Measurements from ENCODE around the gene DET1.

The DET1 gene

DNA sequence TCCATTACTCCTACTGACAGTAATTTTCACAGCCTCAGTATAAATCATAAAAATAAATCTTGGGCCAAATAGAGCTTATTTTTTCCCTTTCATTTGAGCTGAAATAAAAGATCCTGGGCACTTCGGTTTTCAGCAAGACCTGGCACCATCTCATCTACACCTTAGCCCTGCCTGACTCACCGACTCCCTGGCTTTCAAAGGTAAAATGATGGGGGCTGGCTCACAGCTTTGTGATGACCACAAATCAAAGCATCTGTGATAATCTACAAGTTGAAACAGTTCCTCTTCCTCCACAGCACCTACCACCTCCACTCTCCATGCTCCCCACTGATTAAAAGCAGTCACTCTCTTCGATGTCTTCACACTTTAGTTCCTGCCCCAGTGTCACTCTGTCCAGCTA, 27.6 kb downstream of the DET1 start:
- H3K36me3 ChIP-seq (ENCODE audit: insufficient read depth, low read length) = no peaks in the 10 kb centered on the region
- no peaks in the 10 kb centered on the region for H4K20me1 ChIP-seq (ENCODE audit: insufficient read depth, low read length, poor library complexity, severe bottlenecking)
- no peak overlapping the region for H3K4me3 ChIP-seq (ENCODE audit: low read length, poor library complexity, severe bottlenecking)
- H3K9me3 ChIP-seq (ENCODE audit: insufficient read depth, low read depth, low read length) = no peaks in the 10 kb centered on the region
- no peaks in the 10 kb centered on the region for H3F3A ChIP-seq (ENCODE audit: low read depth)
- no peaks in the 10 kb centered on the region for H3K27me3 ChIP-seq (ENCODE audit: insufficient read depth, low read length, poor library complexity, severe bottlenecking)
- H3K4me1 ChIP-seq (ENCODE audit: insufficient read depth, low read length, poor library complexity, severe bottlenecking) = no peaks in the 10 kb centered on the region
- no peak overlapping the region for H3K9ac ChIP-seq (ENCODE audit: low read depth, low read length, poor library complexity, severe bottlenecking)
- no peaks in the 10 kb centered on the region; the same call in 1 of the 2 replicates for H3K9me2 ChIP-seq (replicated peaks; ENCODE audit: low read depth, low read length)
- TF ChIP-seq, protein P1, sequence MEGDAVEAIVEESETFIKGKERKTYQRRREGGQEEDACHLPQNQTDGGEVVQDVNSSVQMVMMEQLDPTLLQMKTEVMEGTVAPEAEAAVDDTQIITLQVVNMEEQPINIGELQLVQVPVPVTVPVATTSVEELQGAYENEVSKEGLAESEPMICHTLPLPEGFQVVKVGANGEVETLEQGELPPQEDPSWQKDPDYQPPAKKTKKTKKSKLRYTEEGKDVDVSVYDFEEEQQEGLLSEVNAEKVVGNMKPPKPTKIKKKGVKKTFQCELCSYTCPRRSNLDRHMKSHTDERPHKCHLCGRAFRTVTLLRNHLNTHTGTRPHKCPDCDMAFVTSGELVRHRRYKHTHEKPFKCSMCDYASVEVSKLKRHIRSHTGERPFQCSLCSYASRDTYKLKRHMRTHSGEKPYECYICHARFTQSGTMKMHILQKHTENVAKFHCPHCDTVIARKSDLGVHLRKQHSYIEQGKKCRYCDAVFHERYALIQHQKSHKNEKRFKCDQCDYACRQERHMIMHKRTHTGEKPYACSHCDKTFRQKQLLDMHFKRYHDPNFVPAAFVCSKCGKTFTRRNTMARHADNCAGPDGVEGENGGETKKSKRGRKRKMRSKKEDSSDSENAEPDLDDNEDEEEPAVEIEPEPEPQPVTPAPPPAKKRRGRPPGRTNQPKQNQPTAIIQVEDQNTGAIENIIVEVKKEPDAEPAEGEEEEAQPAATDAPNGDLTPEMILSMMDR (conservative IDR thresholded peaks at IDR 0.05; ENCODE audit: low read length) = no peak
- TF ChIP-seq EZH2phosphoT487 (IDR thresholded peaks at IDR 0.05; ENCODE audit: borderline replicate concordance) = no peak
- no peak overlapping the region for H2AFZ ChIP-seq (ENCODE audit: low read length)
- H3K79me2 ChIP-seq (ENCODE audit: insufficient read depth, low read length) = no peaks in the 10 kb centered on the region
- H3K4me2 ChIP-seq (ENCODE audit: low read depth, low read length, poor library complexity, severe bottlenecking) = no peak overlapping the region

DNA sequence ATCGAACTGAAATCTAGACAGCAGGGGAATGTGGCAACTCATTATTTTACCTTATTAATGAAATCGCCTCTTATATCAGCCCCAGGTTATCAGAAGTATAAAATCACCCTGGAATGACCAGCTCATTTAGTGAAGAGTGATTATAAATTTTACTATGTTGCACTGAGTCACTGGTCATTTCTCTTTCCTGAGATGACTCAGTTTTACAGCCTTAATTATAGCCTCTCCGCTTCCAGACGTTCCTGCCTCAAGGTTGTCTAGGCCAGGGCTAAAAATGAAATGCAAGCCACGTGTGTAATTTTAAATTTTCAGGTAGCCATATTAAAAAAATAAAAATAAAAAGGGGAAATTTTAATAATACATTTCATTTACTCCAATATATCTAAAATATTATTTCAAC, 33.3 kb downstream of the DET1 start:
- Histone ChIP-seq H3K9ac (ENCODE audit: low read depth, low read length, poor library complexity, severe bottlenecking) (no peak overlapping the region), H3K4me1 (ENCODE audit: insufficient read depth, low read length, poor library complexity, severe bottlenecking) (no peaks in the 10 kb centered on the region), H3K9me2 (replicated peaks; ENCODE audit: low read depth, low read length) (no peaks in the 10 kb centered on the region), H3F3A (ENCODE audit: low read depth) (no peaks in the 10 kb centered on the region), H3K79me2 (ENCODE audit: insufficient read depth, low read length) (no peaks in the 10 kb centered on the region), H3K27me3 (ENCODE audit: insufficient read depth, low read length, poor library complexity, severe bottlenecking) (no peaks in the 10 kb centered on the region), H3K4me2 (ENCODE audit: low read depth, low read length, poor library complexity, severe bottlenecking) (no peak overlapping the region), H3K36me3 (ENCODE audit: insufficient read depth, low read length) (no peaks in the 10 kb centered on the region), H4K20me1 (ENCODE audit: insufficient read depth, low read length, poor library complexity, severe bottlenecking) (no peaks in the 10 kb centered on the region), H3K4me3 (ENCODE audit: low read length, poor library complexity, severe bottlenecking) (no peak overlapping the region), H3K9me3 (ENCODE audit: insufficient read depth, low read depth, low read length) (no peaks in the 10 kb centered on the region), H2AFZ (ENCODE audit: low read length) (no peak overlapping the region)
- TF ChIP-seq EZH2phosphoT487 (IDR thresholded peaks at IDR 0.05; ENCODE audit: borderline replicate concordance) = no peak
- TF ChIP-seq, protein P1 (conservative IDR thresholded peaks at IDR 0.05; ENCODE audit: low read length) = no peak

DNA sequence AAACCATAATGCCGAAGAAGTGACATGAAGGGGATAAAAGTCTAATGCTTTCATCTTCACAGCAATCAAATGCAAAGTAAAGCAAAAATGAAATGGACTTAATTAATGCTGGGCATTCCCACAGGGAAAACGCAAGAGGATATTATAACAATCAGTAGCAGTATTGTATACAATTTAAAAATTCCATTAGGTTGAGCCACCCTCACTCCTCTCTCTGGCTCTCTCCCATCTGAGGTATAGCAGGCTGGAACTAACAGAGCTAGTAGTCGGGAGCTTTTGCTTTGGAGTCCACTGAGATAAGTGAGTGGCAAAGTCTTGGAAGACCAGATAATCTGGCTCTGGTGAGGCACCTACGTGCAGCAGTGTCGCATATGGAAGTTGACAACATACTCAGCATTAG, 33.9 kb downstream of the DET1 start:
- Histone ChIP-seq H3K9me2 (replicated peaks; ENCODE audit: low read depth, low read length) (no peaks in the 10 kb centered on the region), H3F3A (ENCODE audit: low read depth) (no peaks in the 10 kb centered on the region), H3K9me3 (ENCODE audit: insufficient read depth, low read depth, low read length) (no peaks in the 10 kb centered on the region), H3K9ac (ENCODE audit: low read depth, low read length, poor library complexity, severe bottlenecking) (no peak overlapping the region), H3K4me1 (ENCODE audit: insufficient read depth, low read length, poor library complexity, severe bottlenecking) (no peaks in the 10 kb centered on the region), H3K27me3 (ENCODE audit: insufficient read depth, low read length, poor library complexity, severe bottlenecking) (no peaks in the 10 kb centered on the region), H2AFZ (ENCODE audit: low read length) (no peak overlapping the region), H3K4me3 (ENCODE audit: low read length, poor library complexity, severe bottlenecking) (no peak overlapping the region), H3K4me2 (ENCODE audit: low read depth, low read length, poor library complexity, severe bottlenecking) (no peak overlapping the region), H3K36me3 (ENCODE audit: insufficient read depth, low read length) (no peaks in the 10 kb centered on the region), H3K79me2 (ENCODE audit: insufficient read depth, low read length) (no peaks in the 10 kb centered on the region), H4K20me1 (ENCODE audit: insufficient read depth, low read length, poor library complexity, severe bottlenecking) (no peaks in the 10 kb centered on the region)
- no peak for TF ChIP-seq EZH2phosphoT487 (IDR thresholded peaks at IDR 0.05; ENCODE audit: borderline replicate concordance)
- TF ChIP-seq, protein P1 (conservative IDR thresholded peaks at IDR 0.05; ENCODE audit: low read length) = no peak
